Fibroblast of the aortic adventitia (primary cell): Measurements from ENCODE around the gene NCAPD2. TPM values are rescaled to one million over a fixed set of nuclear protein-coding genes. Genes with fewer than 3 reads are reported as not detected.

Experiments used
- DNase-seq: peaks from one replicate; pipeline ENCODE4 v3.0.0-alpha.2; 2010; ENCODE audit warnings: low read depth
- H3K4me3 ChIP-seq: 2 replicates; pipeline ENCODE4 v1.5.1; 2011; ENCODE audit warnings: low read depth, mild to moderate bottlenecking, control low read depth, low read length, moderate library complexity
- total RNA-seq: library from RNA; depleted of rRNA; stranded (reverse); fragments of >200 nt; gene quantifications from 2 replicates; pipeline ENCODE4 v1.2.3, GENCODE V29; 2012; ENCODE audit warnings: low replicate concordance
- TF ChIP-seq, protein P1 (sequence below): IDR thresholded peaks from 2 replicates; pipeline ENCODE4 v1.5.1; 2011; ENCODE audit warnings: mild to moderate bottlenecking, low read length, control low read depth, inconsistent platforms; ENCODE audit not compliant: insufficient read depth

NCAPD2 gene
- total RNA-seq, 1 donor: 43.1 TPM

DNA sequence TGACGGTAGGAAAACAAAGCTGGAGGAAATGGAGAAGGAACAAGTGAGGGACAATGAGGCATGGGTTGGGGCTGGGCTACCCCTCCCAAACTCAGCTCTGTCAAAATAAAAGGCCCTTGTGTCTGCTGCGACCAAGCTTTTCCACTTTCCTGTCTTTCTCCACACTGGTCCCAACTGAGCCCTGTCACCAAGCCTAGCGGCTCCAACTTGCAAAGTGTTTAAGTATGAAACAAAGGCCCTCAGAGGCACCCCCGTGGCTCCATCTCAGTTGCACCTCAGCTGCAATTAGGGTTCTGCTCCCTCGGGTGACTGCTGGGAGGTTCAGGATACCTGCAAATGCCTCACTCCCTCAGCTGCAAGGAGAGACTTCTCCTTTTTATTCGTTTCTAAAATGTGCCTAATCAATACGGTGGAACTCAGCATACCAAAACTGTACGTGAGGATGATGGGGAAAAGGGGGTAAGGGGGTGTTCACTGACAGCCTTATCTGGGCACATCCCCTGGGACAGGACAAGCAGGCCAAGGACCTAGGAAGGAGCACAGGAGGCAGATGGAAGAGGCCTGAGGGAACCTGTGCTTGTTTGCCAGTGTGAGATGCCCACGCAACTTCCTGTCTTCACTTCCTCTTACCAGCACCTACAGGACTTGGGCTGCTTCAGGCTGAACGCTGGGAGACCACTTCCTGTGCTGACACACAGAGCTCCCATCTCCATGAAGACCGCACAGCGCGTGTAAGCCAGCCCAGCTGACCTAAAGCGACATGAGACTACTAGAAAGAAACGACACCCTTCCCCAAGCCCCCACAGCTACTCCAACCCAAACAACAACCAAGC, 32.3 kb upstream of the NCAPD2 start:
- TF ChIP-seq, protein P1, sequence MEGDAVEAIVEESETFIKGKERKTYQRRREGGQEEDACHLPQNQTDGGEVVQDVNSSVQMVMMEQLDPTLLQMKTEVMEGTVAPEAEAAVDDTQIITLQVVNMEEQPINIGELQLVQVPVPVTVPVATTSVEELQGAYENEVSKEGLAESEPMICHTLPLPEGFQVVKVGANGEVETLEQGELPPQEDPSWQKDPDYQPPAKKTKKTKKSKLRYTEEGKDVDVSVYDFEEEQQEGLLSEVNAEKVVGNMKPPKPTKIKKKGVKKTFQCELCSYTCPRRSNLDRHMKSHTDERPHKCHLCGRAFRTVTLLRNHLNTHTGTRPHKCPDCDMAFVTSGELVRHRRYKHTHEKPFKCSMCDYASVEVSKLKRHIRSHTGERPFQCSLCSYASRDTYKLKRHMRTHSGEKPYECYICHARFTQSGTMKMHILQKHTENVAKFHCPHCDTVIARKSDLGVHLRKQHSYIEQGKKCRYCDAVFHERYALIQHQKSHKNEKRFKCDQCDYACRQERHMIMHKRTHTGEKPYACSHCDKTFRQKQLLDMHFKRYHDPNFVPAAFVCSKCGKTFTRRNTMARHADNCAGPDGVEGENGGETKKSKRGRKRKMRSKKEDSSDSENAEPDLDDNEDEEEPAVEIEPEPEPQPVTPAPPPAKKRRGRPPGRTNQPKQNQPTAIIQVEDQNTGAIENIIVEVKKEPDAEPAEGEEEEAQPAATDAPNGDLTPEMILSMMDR: no peak
- H3K4me3 ChIP-seq: no peak overlapping the region
- no peak for DNase-seq

DNA sequence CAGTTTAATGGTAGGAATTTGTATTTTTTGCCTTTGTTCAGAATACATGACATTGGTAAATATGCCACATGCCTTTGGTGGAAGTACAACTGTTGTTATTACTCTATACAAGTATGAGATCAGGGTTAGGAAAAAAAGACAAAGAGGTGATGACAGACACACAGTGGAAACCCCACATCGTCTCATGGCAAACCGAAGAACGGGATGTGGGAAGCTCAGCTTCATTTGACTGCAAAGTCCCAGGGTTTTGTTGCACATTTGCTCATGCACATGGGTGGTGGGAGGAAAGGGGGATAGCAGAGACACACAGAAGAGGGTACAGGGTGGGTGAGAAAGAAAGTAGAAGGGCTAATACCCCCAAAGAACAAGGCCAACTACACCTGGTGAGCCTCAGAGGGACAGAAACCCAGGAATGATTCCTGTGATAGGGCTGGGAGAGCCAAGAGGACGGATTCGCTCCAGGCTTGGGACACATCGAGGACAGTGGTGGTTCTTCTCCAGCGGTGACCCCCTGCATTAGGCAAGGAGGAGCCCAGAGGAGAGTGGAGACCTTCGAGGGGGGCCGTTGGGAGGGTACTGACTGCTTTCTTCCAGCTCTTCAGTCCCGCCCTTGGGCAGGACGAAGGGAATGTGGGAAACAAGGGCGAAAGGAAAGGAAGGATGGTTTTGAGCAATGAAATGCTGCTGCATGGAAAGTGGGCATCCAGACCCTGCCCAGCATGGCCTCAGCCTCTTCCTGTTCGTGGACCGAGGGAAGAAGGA, 31.5 kb upstream of the NCAPD2 start:
- no peak for DNase-seq
- TF ChIP-seq, protein P1: no peak
- no peak overlapping the region for H3K4me3 ChIP-seq

DNA sequence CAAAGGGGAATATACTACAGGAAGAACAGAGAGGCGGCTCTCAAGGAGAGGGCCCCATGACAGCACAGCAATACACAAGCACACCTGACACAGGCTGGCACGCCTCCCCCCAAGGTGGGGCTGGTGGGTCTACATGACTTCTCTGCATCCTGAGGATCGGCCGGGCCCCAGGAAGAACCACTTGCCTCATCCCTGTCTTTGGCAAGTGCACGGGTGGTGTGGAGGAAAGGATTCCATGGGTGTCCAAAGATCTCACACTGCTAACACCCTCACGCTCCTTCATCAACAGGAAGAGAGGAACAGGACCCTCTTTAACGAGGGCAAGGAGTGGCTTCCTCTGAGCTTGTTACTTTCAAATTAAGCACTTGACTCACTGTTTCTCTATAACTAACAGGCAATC, 30.7 kb upstream of the NCAPD2 start:
- DNase-seq: no peak
- no peak overlapping the region for H3K4me3 ChIP-seq
- TF ChIP-seq, protein P1: no peak

DNA sequence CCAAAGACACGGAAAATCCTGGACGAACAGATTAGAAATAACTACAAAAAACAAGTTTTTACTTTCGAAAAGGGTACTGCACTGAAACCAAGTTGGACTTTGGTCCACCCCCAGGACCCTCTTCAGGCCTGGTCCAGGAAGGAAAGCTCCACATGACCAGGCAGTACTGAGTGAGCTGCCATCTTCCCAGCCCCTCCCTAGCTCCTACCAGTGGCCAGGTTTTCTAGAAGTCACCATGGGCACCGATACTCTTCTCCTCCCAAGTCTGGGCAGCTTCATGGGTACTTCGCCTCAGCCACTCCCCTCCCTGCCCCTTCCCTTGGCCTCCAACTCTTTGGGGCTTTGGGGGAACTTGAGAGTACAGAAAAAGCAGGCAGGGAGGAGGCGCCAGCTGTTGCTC, 30.0 kb upstream of the NCAPD2 start:
- DNase-seq: no peak
- H3K4me3 ChIP-seq: no peak overlapping the region
- TF ChIP-seq, protein P1: no peak

DNA sequence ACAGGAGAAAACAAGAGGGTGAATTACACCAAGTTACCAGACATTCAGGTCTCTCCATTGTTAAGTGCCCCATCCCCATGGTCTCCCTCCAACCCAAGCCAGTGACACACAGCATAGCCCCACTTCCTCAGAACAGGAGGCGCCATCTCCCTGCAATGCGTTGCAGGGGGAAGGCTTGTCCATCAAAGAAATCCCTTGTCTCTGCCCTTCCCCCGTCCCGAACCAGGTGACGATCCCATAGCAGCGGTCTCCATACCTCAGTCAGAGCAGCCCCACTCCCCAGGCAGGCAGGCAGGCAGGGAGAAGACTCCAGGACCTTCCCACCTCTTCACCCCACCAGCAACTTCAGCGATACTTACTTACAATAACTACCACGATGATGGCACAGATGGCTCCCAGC, 29.4 kb upstream of the NCAPD2 start:
- H3K4me3 ChIP-seq: no peak overlapping the region
- TF ChIP-seq, protein P1: no peak
- no peak for DNase-seq

DNA sequence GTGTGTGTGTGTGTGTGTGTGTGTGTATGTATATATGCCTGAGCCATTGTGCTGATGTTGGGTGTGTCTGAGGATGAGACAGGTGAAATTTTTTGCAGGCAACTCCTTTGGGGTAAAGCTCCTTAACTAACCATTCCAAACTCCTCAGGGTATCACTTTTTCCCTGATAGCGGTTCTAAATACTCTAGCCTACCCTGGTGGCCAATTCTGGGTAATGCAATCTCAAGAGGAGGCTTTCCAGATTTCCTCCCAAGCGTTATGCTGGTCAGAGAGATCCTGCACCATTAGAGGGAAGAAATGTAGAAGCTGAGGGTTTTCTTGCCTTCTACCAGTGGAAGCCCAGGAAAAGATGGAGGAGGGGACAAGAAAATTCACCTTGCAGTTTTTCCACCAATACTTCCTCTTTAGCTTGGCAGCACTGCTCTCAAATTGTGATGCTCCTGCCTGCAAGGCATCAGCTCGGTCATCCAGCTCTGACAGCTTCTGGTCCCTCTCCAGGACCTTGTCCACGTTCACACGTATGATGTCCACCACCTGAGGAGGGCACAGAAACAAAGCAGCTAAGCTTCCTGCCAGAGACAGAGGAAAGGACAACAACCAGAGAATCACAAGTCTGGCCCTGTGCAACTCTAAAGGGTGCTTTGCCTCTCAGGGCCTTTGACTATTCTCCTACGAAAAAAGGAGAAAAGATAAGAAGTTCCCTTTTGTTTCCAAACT, 28.3 kb upstream of the NCAPD2 start:
- H3K4me3 ChIP-seq: no peak overlapping the region
- TF ChIP-seq, protein P1: peak; percentile 96
- DNase-seq: peak; percentile 89
